Measurements from ENCODE around the gene E2F8.

The E2F8 gene

DNA sequence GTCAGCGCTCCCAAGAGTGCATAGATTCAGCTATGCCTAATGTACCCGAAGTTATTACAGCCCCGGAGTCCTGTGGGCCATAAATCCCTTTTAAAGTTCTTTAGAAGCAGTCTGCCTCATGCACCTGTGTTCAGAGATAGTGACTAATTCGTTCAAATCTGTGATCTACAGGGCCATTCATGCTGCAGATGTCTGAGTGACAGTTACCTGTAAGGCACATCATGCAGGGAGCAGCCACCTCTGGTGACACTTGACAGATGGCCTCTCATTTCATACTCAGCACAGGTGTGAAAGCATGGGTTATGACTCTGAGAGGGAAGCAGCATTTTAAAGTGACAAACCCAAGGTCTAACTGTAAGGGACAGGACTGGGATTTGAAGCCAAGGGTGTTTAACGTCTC lies 2.4 kb upstream of the E2F8 start:
- Mint-ChIP-seq H3K9me3 (no peaks in the 10 kb centered on the region), H3K27me3 (peaks cover 72% of the 10 kb centered on the region), H3K27ac (no peak overlapping the region), H3K4me3 (no peak overlapping the region), H3K36me3 (ENCODE audit: low read depth) (peaks cover 19% of the 10 kb centered on the region), H3K4me1 (ENCODE audit: low read depth) (peaks cover 12% of the 10 kb centered on the region)
- DNase-seq, result no peak

GRCh38 chr11:19242179-19242932 lies 1.6 kb upstream of the E2F8 start:
- peaks cover 67% of the 10 kb centered on the region for H3K27me3 Mint-ChIP-seq

DNA sequence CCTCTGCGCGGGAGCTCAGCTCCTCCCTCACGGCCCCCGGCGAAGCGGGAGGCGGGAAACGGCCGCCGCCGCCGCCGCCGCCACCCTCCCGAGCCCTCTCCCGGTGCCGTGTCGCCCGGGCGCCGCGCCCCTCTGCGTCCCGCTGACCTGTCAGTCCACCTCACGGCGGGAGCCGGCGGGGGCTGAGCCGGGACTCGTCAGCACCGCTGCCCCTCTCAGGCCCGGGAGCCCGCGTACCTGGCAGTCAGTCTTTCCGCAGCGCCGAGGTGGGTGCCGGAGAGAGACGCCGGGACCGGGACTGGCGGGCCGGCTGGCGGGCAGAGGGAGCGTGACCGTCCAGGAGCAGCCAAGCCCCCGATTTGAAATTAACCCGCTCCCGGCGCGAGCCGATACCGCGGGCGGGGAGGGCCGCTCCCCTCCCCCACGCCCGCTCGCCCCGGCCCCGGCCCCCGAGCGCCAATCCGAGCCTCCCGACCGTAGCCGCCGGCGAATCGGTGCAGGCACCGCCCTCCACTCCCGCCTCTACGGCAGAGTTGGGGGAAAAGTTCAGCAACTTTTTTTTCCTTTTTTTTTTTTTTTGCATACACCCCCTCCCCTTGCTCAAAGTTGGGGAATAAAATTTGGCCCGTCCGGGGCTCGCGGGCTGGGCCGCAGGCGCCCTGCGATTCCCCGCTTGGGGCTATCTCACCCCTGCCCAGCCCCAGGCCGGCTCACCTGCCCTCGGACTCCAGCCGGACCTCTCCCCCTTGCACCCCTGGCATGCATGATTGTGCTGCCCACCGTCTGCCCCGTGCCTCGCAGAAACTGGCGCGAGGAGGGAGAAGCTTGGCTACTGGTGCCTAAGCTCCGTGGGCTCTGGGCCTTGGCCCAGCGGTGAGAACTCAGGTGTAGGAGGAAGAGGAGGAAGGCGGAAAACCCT lies 774 bp upstream of the E2F8 start:
- H3K9me3 Mint-ChIP-seq, result no peaks in the 10 kb centered on the region
- peak; percentile 42 for DNase-seq
- H3K36me3 Mint-ChIP-seq (ENCODE audit: low read depth), result peaks cover 34% of the 10 kb centered on the region
- peak overlapping the region; percentile 72 for H3K27ac Mint-ChIP-seq
- H3K4me3 Mint-ChIP-seq, result peak overlapping the region; percentile 88
- peaks cover 59% of the 10 kb centered on the region for H3K27me3 Mint-ChIP-seq
- H3K4me1 Mint-ChIP-seq (ENCODE audit: low read depth), result peaks cover 12% of the 10 kb centered on the region

More at GRCh38 chr11:19242179-19242932, 1.6 kb upstream of the E2F8 start:
- peak overlapping the region; percentile 84 for H3K4me3 Mint-ChIP-seq
- peaks cover 26% of the 10 kb centered on the region for H3K36me3 Mint-ChIP-seq (ENCODE audit: low read depth)
- peak overlapping the region; percentile 72 for H3K27ac Mint-ChIP-seq
- no peak for DNase-seq
- H3K9me3 Mint-ChIP-seq, result no peaks in the 10 kb centered on the region
- H3K4me1 Mint-ChIP-seq (ENCODE audit: low read depth), result peaks cover 12% of the 10 kb centered on the region

DNA sequence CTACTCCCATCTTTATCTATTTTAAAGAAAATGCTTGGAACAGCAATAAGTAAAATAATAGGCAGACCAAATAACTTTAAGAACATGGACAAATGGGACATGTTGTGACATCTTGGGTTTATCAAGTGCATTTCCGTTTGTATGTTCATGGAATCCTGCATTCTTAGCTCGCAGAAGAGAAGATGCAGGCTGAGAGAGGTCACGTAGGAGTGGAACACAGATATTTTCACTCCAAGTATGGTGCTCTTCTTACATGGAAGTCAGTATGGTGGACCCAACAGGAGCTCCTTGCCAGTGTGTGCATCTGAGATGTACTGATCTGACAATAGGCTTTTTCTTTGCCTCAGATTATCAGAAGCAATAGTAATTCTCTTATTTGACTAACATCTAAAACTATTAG lies 1.7 kb downstream of the E2F8 start:
- H3K4me1 Mint-ChIP-seq (ENCODE audit: low read depth), result peaks cover 12% of the 10 kb centered on the region
- DNase-seq, result no peak
- peak overlapping the region; percentile 59 for H3K4me3 Mint-ChIP-seq
- peaks cover 56% of the 10 kb centered on the region for H3K36me3 Mint-ChIP-seq (ENCODE audit: low read depth)
- H3K9me3 Mint-ChIP-seq, result no peaks in the 10 kb centered on the region
- peaks cover 42% of the 10 kb centered on the region for H3K27me3 Mint-ChIP-seq
- no peak overlapping the region for H3K27ac Mint-ChIP-seq

DNA sequence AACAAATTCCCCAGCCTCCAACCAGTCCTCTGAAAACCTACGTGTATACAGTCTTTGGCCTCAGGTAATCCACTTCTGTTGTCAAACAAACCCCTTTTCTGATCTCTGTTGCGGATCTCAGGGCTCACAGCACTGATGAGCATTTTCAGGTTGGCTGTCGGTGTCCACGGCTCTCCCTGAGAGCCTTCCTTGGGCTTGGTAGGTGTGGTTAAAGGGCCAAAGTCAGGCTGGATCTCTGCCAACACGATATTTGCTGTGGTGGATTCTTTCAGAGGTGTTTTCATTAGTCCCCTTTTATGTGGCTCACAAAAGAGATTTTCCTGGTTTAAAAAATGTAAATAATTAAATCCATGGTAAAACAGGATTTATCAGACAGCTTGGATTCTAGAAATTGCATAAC lies 2.9 kb downstream of the E2F8 start:
- Mint-ChIP-seq H3K27ac (no peak overlapping the region), H3K27me3 (peaks cover 30% of the 10 kb centered on the region), H3K36me3 (ENCODE audit: low read depth) (peaks cover 63% of the 10 kb centered on the region), H3K9me3 (no peaks in the 10 kb centered on the region), H3K4me1 (ENCODE audit: low read depth) (peaks cover 16% of the 10 kb centered on the region), H3K4me3 (no peak overlapping the region)
- no peak for DNase-seq

DNA sequence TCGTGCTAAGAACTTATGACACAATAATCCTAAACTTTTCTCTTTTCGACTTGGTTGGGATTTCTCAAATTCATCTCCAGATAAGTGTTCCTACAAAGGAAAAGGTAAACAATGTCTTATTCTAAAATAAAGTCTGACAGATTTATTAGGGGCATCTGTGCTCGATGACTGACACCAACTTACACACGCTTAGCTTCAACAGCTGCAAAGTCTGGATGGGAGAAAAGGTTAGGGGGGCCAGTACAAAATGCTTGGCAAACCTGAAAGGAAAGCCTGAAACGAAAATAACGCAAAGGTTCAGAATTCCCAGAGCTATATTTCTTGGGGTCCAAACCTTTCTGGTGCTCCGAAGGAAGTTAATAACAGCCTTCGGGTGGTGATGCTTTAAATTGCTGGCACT lies 3.4 kb downstream of the E2F8 start:
- Mint-ChIP-seq H3K27me3 (peaks cover 26% of the 10 kb centered on the region), H3K27ac (no peak overlapping the region), H3K4me1 (ENCODE audit: low read depth) (peaks cover 16% of the 10 kb centered on the region), H3K4me3 (no peak overlapping the region), H3K36me3 (ENCODE audit: low read depth) (peaks cover 63% of the 10 kb centered on the region), H3K9me3 (no peaks in the 10 kb centered on the region)
- no peak for DNase-seq

DNA sequence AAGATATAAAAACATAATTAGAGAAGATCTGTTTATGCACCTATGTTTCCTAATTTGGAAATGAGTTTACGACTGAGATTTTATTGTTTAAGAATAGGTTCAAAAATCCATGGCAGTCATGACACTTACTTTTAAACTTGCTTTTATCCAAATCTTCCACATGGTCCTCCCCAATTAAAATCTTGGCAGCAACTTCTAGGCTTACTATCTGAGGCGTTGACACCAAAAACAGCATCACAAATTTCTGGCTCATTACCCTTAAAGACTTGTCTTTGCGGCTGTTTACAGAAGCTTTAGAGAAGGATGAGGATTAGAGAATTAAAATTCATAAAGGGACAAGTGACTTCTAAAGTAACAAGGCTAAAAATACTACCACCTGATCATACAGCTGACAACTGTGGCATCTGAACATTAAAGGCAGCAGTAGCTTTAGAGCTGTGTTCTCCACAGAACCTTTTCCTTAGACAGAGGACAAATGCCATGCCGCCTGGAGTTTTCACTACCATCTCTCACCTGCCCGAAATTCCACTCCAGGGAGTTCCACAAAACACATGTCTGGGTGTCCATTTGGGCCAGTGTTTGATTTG lies 6.4 kb downstream of the E2F8 start:
- Mint-ChIP-seq H3K9me3 (no peaks in the 10 kb centered on the region), H3K4me1 (ENCODE audit: low read depth) (peaks cover 7% of the 10 kb centered on the region), H3K36me3 (ENCODE audit: low read depth) (peaks cover 77% of the 10 kb centered on the region), H3K27me3 (peaks cover 10% of the 10 kb centered on the region), H3K4me3 (no peak overlapping the region), H3K27ac (no peak overlapping the region)
- no peak for DNase-seq

DNA sequence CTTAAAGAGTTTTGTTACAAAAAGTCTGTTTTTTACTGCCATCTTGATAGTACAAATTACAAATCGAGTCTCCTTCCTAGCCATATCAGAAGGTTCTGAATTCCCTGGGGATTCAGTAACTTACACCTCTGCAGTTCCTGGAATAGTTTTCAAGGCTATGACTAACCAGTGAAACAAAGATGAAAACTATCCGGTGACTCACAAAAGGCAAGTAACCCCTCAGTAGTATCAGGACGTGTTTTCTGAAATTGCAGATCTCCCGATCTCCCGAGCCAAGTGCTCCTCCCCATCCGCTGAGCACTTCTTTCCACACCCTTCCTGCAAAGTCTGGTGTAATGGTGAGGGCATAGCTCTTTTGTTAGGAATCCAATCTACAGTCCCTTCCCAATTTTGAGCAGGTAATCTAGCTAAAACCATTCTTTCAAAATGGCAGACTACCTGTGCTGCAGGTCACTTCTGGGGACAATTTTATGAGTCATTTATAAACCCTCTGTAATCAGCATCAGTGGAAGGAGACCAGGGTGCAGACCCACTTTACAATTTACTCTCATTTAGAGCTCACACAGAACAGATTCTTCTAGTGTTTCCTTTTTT lies 7.7 kb downstream of the E2F8 start:
- H3K27me3 Mint-ChIP-seq, result no peaks in the 10 kb centered on the region
- DNase-seq, result no peak
- peaks cover 5% of the 10 kb centered on the region for H3K4me1 Mint-ChIP-seq (ENCODE audit: low read depth)
- H3K36me3 Mint-ChIP-seq (ENCODE audit: low read depth), result peaks cover 76% of the 10 kb centered on the region
- H3K4me3 Mint-ChIP-seq, result no peak overlapping the region
- no peaks in the 10 kb centered on the region for H3K9me3 Mint-ChIP-seq
- no peak overlapping the region for H3K27ac Mint-ChIP-seq

- peaks cover 65% of the 10 kb centered on the region for H3K36me3 Mint-ChIP-seq (ENCODE audit: low read depth)
- H3K27ac Mint-ChIP-seq, result no peak overlapping the region
- H3K4me1 Mint-ChIP-seq (ENCODE audit: low read depth), result peaks cover 5% of the 10 kb centered on the region
- no peak for DNase-seq
- no peak overlapping the region for H3K4me3 Mint-ChIP-seq
- H3K9me3 Mint-ChIP-seq, result no peaks in the 10 kb centered on the region
- H3K27me3 Mint-ChIP-seq, result no peaks in the 10 kb centered on the region
Observed at GRCh38 chr11:19229671-19230070, 11.1 kb downstream of the E2F8 start.

- no peak for DNase-seq
- Mint-ChIP-seq H3K9me3 (no peaks in the 10 kb centered on the region), H3K4me3 (no peak overlapping the region)
Observed at GRCh38 chr11:19228968-19229367, 11.8 kb downstream of the E2F8 start.

GRCh38 chr11:19226378-19227195 lies 14.2 kb downstream of the E2F8 start:
- Mint-ChIP-seq H3K27me3 (no peaks in the 10 kb centered on the region), H3K4me3 (no peak overlapping the region), H3K27ac (no peak overlapping the region), H3K4me1 (ENCODE audit: low read depth) (no peaks in the 10 kb centered on the region), H3K36me3 (ENCODE audit: low read depth) (peaks cover 57% of the 10 kb centered on the region), H3K9me3 (no peaks in the 10 kb centered on the region)
- DNase-seq, result no peak

More at GRCh38 chr11:19228968-19229367, 11.8 kb downstream of the E2F8 start:
- H3K36me3 Mint-ChIP-seq (ENCODE audit: low read depth), result peaks cover 63% of the 10 kb centered on the region
- H3K27me3 Mint-ChIP-seq, result no peaks in the 10 kb centered on the region
- no peak overlapping the region for H3K27ac Mint-ChIP-seq
- peaks cover 5% of the 10 kb centered on the region for H3K4me1 Mint-ChIP-seq (ENCODE audit: low read depth)

DNA sequence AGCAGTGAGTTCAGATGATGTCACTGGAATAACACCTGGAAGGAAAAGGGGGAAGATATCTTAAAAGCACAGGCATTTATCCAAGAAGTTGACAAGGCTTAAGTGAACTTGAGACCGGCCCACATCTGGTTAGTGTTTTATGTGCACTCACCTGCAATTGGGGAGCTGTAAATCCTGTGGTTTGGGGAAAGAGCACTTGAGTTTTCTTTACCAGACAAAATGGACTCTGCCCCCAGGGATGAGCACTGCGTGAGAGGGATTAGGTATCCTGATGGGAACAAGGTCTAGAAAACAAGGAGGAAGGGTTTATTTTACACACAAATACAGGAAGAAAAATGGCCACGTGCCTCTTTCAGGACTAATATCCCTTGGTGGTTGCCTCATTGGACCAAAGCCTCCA lies 15.2 kb downstream of the E2F8 start:
- Mint-ChIP-seq H3K27me3 (no peaks in the 10 kb centered on the region), H3K36me3 (ENCODE audit: low read depth) (peaks cover 50% of the 10 kb centered on the region), H3K4me1 (ENCODE audit: low read depth) (no peaks in the 10 kb centered on the region), H3K9me3 (no peaks in the 10 kb centered on the region), H3K4me3 (no peak overlapping the region), H3K27ac (no peak overlapping the region)
- no peak for DNase-seq

DNA sequence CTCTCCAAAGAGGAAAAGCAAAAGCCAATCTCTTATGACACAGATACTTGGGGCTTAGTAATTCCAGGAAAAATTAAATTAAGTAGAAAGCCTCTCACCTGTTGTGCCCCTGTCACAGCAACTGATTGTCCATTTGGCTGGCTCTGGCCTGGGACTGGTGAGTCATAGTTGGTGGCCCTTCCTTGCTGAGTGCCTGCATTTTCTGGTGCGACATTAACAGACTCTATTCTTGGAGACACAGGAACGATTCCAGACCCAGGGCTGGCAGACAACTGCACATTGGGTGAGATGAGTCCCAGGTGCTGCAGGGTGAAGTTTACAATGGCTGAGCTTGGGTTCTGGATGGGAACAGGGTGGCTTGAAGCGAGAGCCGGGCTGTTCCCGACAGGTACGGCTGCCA lies 15.6 kb downstream of the E2F8 start:
- no peak overlapping the region for H3K27ac Mint-ChIP-seq
- H3K9me3 Mint-ChIP-seq, result no peaks in the 10 kb centered on the region
- peaks cover 45% of the 10 kb centered on the region for H3K36me3 Mint-ChIP-seq (ENCODE audit: low read depth)
- no peaks in the 10 kb centered on the region for H3K27me3 Mint-ChIP-seq
- DNase-seq, result no peak
- H3K4me3 Mint-ChIP-seq, result no peak overlapping the region
- H3K4me1 Mint-ChIP-seq (ENCODE audit: low read depth), result no peaks in the 10 kb centered on the region
